IMR-90 (cell line): ENCODE data around the gene NGFR.

Experiments
- CEBPB ChIP-seq: IDR thresholded peaks from 2 replicates; pipeline ENCODE4 v1.6.1; 2012; ENCODE audit warnings: low read depth, low read length, improper control_type of control experiment
- CHD1 ChIP-seq: IDR thresholded peaks from 2 replicates; pipeline ENCODE4 v1.6.1; 2012; ENCODE audit warnings: low read depth, low read length, improper control_type of control experiment
- CTCF ChIP-seq: conservative IDR thresholded peaks from 2 replicates; pipeline ENCODE4 v1.5.1; 2012; ENCODE audit warnings: mild to moderate bottlenecking, low read depth, low read length, improper control_type of control experiment
- FOS ChIP-seq: fragments of 150-350 bp; IDR thresholded peaks from 2 replicates; pipeline ENCODE4 v1.6.1; 2016; ENCODE audit warnings: low read depth, low read length
- MAFK ChIP-seq: IDR thresholded peaks from 2 replicates; pipeline ENCODE4 v1.6.1; 2012; ENCODE audit warnings: low read depth, low read length, improper control_type of control experiment
- MAZ ChIP-seq: IDR thresholded peaks from 2 replicates; pipeline ENCODE4 v1.6.1; 2012; ENCODE audit warnings: low read depth, mild to moderate bottlenecking, low read length, improper control_type of control experiment, moderate library complexity, borderline replicate concordance
- MXI1 ChIP-seq: IDR thresholded peaks from 2 replicates; pipeline ENCODE4 v1.6.1; 2012; ENCODE audit warnings: low read depth, mild to moderate bottlenecking, low read length, moderate library complexity, borderline replicate concordance
- NFE2L2 ChIP-seq: fragments of 150-350 bp; IDR thresholded peaks from 2 replicates; pipeline ENCODE4 v1.6.1; 2016; ENCODE audit warnings: low read depth, mild to moderate bottlenecking, low read length
- POLR2A ChIP-seq: IDR thresholded peaks from 2 replicates; pipeline ENCODE4 v1.6.1; 2012; ENCODE audit warnings: mild to moderate bottlenecking, low read depth, low read length
- RAD21 ChIP-seq: IDR thresholded peaks from 2 replicates; pipeline ENCODE4 v1.6.1; 2012; ENCODE audit warnings: low read length, improper control_type of control experiment
- RCOR1 ChIP-seq: IDR thresholded peaks from 2 replicates; pipeline ENCODE4 v1.6.1; 2012; ENCODE audit warnings: mild to moderate bottlenecking, low read length, improper control_type of control experiment; ENCODE audit not compliant: insufficient replicate concordance
- RFX5 ChIP-seq: IDR thresholded peaks from 2 replicates; pipeline ENCODE4 v1.8.0; 2012; ENCODE audit warnings: low read depth, mild to moderate bottlenecking, low read length, moderate library complexity
- SMC3 ChIP-seq: fragments of 150-350 bp; IDR thresholded peaks from 2 replicates; pipeline ENCODE4 v1.6.1; 2016; ENCODE audit warnings: low read depth, mild to moderate bottlenecking, antibody characterized with exemption, low read length, moderate library complexity
- USF2 ChIP-seq: fragments of 150-350 bp; IDR thresholded peaks from 2 replicates; pipeline ENCODE4 v1.6.1; 2017; ENCODE audit warnings: mild to moderate bottlenecking, antibody characterized with exemption, low read length, low read depth

GRCh38 chr17:49450735-49451134 lies 44.4 kb upstream of the NGFR start:
- TF ChIP-seq NFE2L2, result no peak
- TF ChIP-seq POLR2A, result no peak
- no peak for TF ChIP-seq FOS
- TF ChIP-seq CTCF, result no peak
- TF ChIP-seq RCOR1, result no peak
- TF ChIP-seq SMC3, result no peak
- no peak for TF ChIP-seq MAFK
- no peak for TF ChIP-seq CHD1
- TF ChIP-seq RFX5, result no peak
- no peak for TF ChIP-seq MAZ
- TF ChIP-seq USF2, result no peak
- TF ChIP-seq CEBPB, result no peak
- no peak for TF ChIP-seq RAD21
- TF ChIP-seq MXI1, result no peak
